GM18519 (cell line): ENCODE data around the gene TBC1D3L.
"Not testable (repeated sequence)": the region's sequence is repeated elsewhere in the genome, so short reads cannot be mapped to it uniquely, and the experiment has no call there.

ENCODE experiments used
- ATAC-seq: cut with Tn5 transposase; IDR thresholded peaks from one replicate; pipeline ENCODE4 v1.9.1; 2021; ENCODE audit warnings: mild to moderate bottlenecking, moderate library complexity; ENCODE audit not compliant: unreplicated experiment, low FRiP score

The TBC1D3L gene

DNA sequence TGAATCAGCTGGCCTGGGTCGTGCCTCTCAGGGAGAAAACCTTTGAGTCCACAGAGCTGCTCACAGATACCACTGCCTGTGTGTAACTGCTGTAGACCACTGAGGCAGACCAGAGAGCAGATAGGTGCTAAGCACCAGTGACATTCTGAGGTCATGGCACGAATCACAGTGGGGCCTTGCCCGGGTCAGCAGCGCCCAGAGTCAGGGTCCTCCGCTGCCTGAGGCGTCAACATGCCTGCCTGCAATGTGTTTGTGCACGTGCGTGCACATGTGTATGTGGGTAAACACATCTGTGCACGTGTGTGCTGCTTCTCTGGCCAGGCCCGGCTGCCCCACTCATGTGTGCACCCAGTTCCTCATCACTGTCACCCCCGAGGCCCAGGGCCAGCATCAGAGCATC, at the start of gene TBC1D3L:
Gene TBC1D3L, minus strand, starts transcription at position 101 of the 400 bp plus-strand sequence. CDS start 1,540 bp downstream, outside the sequence.
- ATAC-seq: not testable (repeated sequence)

DNA sequence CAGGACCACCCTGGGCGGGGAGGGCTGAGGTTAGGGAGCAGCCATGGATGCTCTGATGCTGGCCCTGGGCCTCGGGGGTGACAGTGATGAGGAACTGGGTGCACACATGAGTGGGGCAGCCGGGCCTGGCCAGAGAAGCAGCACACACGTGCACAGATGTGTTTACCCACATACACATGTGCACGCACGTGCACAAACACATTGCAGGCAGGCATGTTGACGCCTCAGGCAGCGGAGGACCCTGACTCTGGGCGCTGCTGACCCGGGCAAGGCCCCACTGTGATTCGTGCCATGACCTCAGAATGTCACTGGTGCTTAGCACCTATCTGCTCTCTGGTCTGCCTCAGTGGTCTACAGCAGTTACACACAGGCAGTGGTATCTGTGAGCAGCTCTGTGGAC, 14.8 kb upstream of the TBC1D3L start, which contains the start of gene TBC1D3D:
Gene TBC1D3D, plus strand, starts transcription at position 301 of the 400 bp plus-strand sequence. CDS start 1,585 bp downstream, outside the sequence.
- not testable (repeated sequence) for ATAC-seq
